HepG2 (cell line): ENCODE results near the gene HAGH. TPM values are rescaled to one million over a fixed set of nuclear protein-coding genes. Genes with fewer than 3 reads are reported as not detected.

Source experiments
- DNMT3B ChIP-seq: conservative IDR thresholded peaks from 2 replicates; pipeline ENCODE4 v1.6.1; 2016; ENCODE audit warnings: missing biosample characterization, control low read depth
- FIP1L1 ChIP-seq: fragments of 200-400 bp; formaldehyde crosslinking; IDR thresholded peaks from 2 replicates; pipeline ENCODE4 v1.6.1; 2018; ENCODE audit warnings: low read depth, mild to moderate bottlenecking, low read length, moderate library complexity, borderline replicate concordance; ENCODE audit not compliant: insufficient read depth
- HNF4G ChIP-seq, 2 experiments: sonication (generic) in 1 of 2; formaldehyde crosslinking in 1 of 2; IDR thresholded peaks; 2 replicates each; pipeline versions ENCODE4 v1.4.0 to v1.6.1; 2011 to 2020; ENCODE audit warnings: borderline replicate concordance in 2 of 2, low read depth in 2 of 2, mild to moderate bottlenecking in 2 of 2, low read length in 1 of 2, missing genetic modification reagents in 1 of 2, moderate library complexity in 1 of 2
- MTF1 ChIP-seq: sonication (generic); formaldehyde crosslinking; IDR thresholded peaks from 2 replicates; pipeline ENCODE4 v1.5.0; 2020; ENCODE audit warnings: missing genetic modification reagents
- NFYC ChIP-seq: IDR thresholded peaks from 2 replicates; pipeline ENCODE4 v1.6.1; 2016; ENCODE audit warnings: missing genetic modification reagents, missing compliant biosample characterization
- PHF20 ChIP-seq: sonication (generic); formaldehyde crosslinking; IDR thresholded peaks from 2 replicates; pipeline ENCODE4 v1.5.0; 2020; ENCODE audit warnings: mild to moderate bottlenecking, missing genetic modification reagents
- SSRP1 ChIP-seq: IDR thresholded peaks from 2 replicates; pipeline ENCODE4 v1.6.1; 2016; ENCODE audit warnings: control low read depth
- ZIK1 ChIP-seq: sonication (generic); formaldehyde crosslinking; IDR thresholded peaks from 2 replicates; pipeline ENCODE4 v1.5.0; 2020; ENCODE audit warnings: mild to moderate bottlenecking, low read depth, missing genetic modification reagents, borderline replicate concordance
- ZMYM3 ChIP-seq: sonication (generic); formaldehyde crosslinking; IDR thresholded peaks from 2 replicates; pipeline ENCODE4 v1.5.1; 2020; ENCODE audit warnings: mild to moderate bottlenecking, missing genetic modification reagents
- ZNF644 ChIP-seq: IDR thresholded peaks from 2 replicates; pipeline ENCODE4 v1.6.1; 2016; ENCODE audit warnings: low read depth
- ZNF777 ChIP-seq: sonication (generic); formaldehyde crosslinking; IDR thresholded peaks from 2 replicates; pipeline ENCODE4 v1.4.0; 2020; ENCODE audit warnings: missing genetic modification reagents
- ZSCAN21 ChIP-seq: sonication (generic); formaldehyde crosslinking; IDR thresholded peaks from 2 replicates; pipeline ENCODE4 v1.8.0; 2022; ENCODE audit warnings: mild to moderate bottlenecking, missing genetic modification reagents, moderate library complexity, borderline replicate concordance
- polyA plus RNA-seq, 8 experiments: library from polyadenylated mRNA; depleted of rRNA in 3 of 8; stranded (reverse) in 7 of 8; unstranded in 1 of 8; fragments of >200 nt; fragmentation: Illumina TruSeq in 4 of 8; extraction: Trizol in 4 of 8; gene quantifications; 2 replicates each; pipeline versions ENCODE4 v1.2.1 to v1.2.3, GENCODE V29; 2011 to 2016; ENCODE audit warnings: low read depth in 4 of 8, missing spikeins in 1 of 8, mixed read lengths in 1 of 8; ENCODE audit not compliant: insufficient read depth in 1 of 8
- total RNA-seq, 5 experiments: library from RNA; depleted of rRNA; stranded (reverse); fragments of >200 nt; fragmentation: Illumina TruSeq; extraction: Trizol; gene quantifications; 2 replicates each; pipeline ENCODE4 v1.2.3, GENCODE V29; 2016; ENCODE audit warnings: low read depth in 1 of 5
- TF ChIP-seq, protein P1 (sequence below): IDR thresholded peaks from 2 replicates; pipeline ENCODE4 v1.6.1; 2018; ENCODE audit warnings: missing genetic modification reagents
- TF ChIP-seq, protein P2 (sequence below): sonication (generic); formaldehyde crosslinking; IDR thresholded peaks from 2 replicates; pipeline ENCODE4 v1.4.0; 2020; ENCODE audit warnings: missing genetic modification reagents, borderline replicate concordance
- TF ChIP-seq, protein P3 (sequence below): sonication (generic); formaldehyde crosslinking; IDR thresholded peaks from 2 replicates; pipeline ENCODE4 v1.4.0; 2020; ENCODE audit warnings: missing genetic modification reagents
- TF ChIP-seq, protein P4 (sequence below): sonication (generic); formaldehyde crosslinking; IDR thresholded peaks from 2 replicates; pipeline ENCODE4 v1.5.0; 2020; ENCODE audit warnings: mild to moderate bottlenecking, missing genetic modification reagents

HAGH gene
- total and polyA plus RNA-seq, 2 of the 13 experiments (the other 11 are each of a cell fraction or from before 2014, with no cell fraction given), result 70.4 to 95.4 TPM

DNA sequence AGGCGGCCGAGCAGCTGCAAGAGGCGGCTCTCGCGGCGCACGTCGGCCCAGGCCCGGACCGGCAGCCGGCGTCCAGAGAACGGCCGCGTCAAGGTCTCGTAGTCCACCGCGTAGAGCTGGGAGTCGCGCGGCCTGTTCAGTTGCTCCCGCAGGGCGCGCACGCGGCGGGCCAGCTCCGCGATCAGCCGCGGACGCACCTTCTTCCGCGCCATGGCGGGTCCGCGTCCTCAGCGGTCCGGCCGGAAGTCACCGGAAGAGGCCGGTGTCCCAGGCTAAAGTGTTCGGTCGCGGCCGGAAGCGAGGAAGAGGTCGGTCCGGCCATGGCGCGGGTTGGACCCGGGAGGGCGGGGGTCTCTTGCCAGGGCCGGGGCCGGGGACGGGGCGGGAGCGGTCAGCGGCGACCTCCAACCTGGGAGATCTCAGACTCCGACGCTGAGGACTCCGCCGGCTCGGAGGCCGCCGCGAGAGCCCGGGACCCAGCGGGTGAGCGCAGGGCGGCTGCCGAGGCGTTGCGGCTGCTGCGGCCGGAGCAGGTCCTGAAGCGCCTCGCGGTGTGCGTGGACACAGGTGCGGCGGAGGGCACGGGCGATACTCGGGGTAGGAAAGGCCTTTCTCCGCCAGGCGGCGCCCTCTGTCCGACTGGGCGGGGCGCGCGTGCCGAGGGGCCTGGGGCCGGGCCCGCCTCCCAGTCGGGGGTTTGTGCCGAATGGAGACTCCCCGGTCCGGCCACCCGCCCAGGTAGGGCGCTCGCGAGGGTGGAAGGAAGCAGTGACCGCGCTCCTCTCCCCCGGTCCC, 53.5 kb downstream of the HAGH start, which contains the start of gene MRPS34 (continued):
- TF ChIP-seq FIP1L1, result no peak
- peak; percentile 84; the same call in 1 of the 2 replicates for TF ChIP-seq ZNF777 (CRISPR knock-in tag)
- peak; percentile 81 for TF ChIP-seq ZSCAN21
- TF ChIP-seq, protein P1, sequence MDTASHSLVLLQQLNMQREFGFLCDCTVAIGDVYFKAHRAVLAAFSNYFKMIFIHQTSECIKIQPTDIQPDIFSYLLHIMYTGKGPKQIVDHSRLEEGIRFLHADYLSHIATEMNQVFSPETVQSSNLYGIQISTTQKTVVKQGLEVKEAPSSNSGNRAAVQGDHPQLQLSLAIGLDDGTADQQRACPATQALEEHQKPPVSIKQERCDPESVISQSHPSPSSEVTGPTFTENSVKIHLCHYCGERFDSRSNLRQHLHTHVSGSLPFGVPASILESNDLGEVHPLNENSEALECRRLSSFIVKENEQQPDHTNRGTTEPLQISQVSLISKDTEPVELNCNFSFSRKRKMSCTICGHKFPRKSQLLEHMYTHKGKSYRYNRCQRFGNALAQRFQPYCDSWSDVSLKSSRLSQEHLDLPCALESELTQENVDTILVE, result no peak
- TF ChIP-seq, protein P2, sequence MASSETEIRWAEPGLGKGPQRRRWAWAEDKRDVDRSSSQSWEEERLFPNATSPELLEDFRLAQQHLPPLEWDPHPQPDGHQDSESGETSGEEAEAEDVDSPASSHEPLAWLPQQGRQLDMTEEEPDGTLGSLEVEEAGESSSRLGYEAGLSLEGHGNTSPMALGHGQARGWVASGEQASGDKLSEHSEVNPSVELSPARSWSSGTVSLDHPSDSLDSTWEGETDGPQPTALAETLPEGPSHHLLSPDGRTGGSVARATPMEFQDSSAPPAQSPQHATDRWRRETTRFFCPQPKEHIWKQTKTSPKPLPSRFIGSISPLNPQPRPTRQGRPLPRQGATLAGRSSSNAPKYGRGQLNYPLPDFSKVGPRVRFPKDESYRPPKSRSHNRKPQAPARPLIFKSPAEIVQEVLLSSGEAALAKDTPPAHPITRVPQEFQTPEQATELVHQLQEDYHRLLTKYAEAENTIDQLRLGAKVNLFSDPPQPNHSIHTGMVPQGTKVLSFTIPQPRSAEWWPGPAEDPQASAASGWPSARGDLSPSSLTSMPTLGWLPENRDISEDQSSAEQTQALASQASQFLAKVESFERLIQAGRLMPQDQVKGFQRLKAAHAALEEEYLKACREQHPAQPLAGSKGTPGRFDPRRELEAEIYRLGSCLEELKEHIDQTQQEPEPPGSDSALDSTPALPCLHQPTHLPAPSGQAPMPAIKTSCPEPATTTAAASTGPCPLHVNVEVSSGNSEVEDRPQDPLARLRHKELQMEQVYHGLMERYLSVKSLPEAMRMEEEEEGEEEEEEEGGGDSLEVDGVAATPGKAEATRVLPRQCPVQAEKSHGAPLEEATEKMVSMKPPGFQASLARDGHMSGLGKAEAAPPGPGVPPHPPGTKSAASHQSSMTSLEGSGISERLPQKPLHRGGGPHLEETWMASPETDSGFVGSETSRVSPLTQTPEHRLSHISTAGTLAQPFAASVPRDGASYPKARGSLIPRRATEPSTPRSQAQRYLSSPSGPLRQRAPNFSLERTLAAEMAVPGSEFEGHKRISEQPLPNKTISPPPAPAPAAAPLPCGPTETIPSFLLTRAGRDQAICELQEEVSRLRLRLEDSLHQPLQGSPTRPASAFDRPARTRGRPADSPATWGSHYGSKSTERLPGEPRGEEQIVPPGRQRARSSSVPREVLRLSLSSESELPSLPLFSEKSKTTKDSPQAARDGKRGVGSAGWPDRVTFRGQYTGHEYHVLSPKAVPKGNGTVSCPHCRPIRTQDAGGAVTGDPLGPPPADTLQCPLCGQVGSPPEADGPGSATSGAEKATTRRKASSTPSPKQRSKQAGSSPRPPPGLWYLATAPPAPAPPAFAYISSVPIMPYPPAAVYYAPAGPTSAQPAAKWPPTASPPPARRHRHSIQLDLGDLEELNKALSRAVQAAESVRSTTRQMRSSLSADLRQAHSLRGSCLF, result no peak
- peak; percentile 77; the same call in 1 of the 2 replicates for TF ChIP-seq MTF1 (CRISPR knock-in tag)
- no peak for TF ChIP-seq DNMT3B (CRISPR knock-in tag)
- no peak for TF ChIP-seq ZNF644 (CRISPR knock-in tag)
- TF ChIP-seq, protein P3, sequence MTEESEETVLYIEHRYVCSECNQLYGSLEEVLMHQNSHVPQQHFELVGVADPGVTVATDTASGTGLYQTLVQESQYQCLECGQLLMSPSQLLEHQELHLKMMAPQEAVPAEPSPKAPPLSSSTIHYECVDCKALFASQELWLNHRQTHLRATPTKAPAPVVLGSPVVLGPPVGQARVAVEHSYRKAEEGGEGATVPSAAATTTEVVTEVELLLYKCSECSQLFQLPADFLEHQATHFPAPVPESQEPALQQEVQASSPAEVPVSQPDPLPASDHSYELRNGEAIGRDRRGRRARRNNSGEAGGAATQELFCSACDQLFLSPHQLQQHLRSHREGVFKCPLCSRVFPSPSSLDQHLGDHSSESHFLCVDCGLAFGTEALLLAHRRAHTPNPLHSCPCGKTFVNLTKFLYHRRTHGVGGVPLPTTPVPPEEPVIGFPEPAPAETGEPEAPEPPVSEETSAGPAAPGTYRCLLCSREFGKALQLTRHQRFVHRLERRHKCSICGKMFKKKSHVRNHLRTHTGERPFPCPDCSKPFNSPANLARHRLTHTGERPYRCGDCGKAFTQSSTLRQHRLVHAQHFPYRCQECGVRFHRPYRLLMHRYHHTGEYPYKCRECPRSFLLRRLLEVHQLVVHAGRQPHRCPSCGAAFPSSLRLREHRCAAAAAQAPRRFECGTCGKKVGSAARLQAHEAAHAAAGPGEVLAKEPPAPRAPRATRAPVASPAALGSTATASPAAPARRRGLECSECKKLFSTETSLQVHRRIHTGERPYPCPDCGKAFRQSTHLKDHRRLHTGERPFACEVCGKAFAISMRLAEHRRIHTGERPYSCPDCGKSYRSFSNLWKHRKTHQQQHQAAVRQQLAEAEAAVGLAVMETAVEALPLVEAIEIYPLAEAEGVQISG (CRISPR knock-in tag), result peak; percentile 95
- TF ChIP-seq ZIK1 (CRISPR knock-in tag), result peak; percentile 66; the same call in 1 of the 2 replicates
- TF ChIP-seq SSRP1 (CRISPR knock-in tag), result no peak
- TF ChIP-seq, protein P4, sequence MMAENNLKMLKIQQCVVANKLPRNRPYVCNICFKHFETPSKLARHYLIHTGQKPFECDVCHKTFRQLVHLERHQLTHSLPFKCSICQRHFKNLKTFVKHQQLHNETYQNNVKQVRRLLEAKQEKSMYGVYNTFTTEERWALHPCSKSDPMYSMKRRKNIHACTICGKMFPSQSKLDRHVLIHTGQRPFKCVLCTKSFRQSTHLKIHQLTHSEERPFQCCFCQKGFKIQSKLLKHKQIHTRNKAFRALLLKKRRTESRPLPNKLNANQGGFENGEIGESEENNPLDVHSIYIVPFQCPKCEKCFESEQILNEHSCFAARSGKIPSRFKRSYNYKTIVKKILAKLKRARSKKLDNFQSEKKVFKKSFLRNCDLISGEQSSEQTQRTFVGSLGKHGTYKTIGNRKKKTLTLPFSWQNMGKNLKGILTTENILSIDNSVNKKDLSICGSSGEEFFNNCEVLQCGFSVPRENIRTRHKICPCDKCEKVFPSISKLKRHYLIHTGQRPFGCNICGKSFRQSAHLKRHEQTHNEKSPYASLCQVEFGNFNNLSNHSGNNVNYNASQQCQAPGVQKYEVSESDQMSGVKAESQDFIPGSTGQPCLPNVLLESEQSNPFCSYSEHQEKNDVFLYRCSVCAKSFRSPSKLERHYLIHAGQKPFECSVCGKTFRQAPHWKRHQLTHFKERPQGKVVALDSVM (CRISPR knock-in tag), result peak; percentile 9
- TF ChIP-seq NFYC (CRISPR knock-in tag), result peak; percentile 48
- peak; percentile 15; the same call in 1 of the 2 replicates for TF ChIP-seq HNF4G (IDR thresholded peaks at IDR 0.05; ENCODE audit: borderline replicate concordance, low read depth, low read length)
- 0 out of 2 replicates have a peak, but pooled peaks have one; percentile 35 for TF ChIP-seq HNF4G (CRISPR knock-in tag; IDR thresholded peaks at IDR 0.05; ENCODE audit: borderline replicate concordance, low read depth)
- TF ChIP-seq PHF20 (CRISPR knock-in tag), result peak; percentile 95
- no peak; the same call in 1 of the 2 replicates for TF ChIP-seq ZMYM3 (CRISPR knock-in tag)
